BLaER1 treated with 17β-estradiol and CSF1 and Interleukin-3, amounts not matched to agents 10 nM and 100 nM (cell line): ENCODE data around the gene CFAP73.
A peak's percentile ranks its signal among the peaks of the same experiment; 100 is the strongest.

ENCODE experiments used
- H3K27ac ChIP-seq, 11 experiments: shearing (Covaris generic); formaldehyde crosslinking; 2 replicates each; pipeline ENCODE4 v1.8.1; 2022
- H3K27me3 ChIP-seq, 11 experiments: shearing (Covaris generic); formaldehyde crosslinking; 2 replicates each; pipeline ENCODE4 v1.8.1; 2022
- H3K36me3 ChIP-seq, 11 experiments: shearing (Covaris generic); formaldehyde crosslinking; 2 replicates each; pipeline ENCODE4 v1.8.1; 2022
- H3K4me1 ChIP-seq, 10 experiments: shearing (Covaris generic); formaldehyde crosslinking; 2 replicates each; pipeline ENCODE4 v1.8.1; 2022
- H3K4me2 ChIP-seq, 11 experiments: shearing (Covaris generic); formaldehyde crosslinking; 2 replicates each; pipeline ENCODE4 v1.8.1; 2022
- H3K4me3 ChIP-seq, 10 experiments: shearing (Covaris generic); formaldehyde crosslinking; 2 replicates each; pipeline ENCODE4 v1.8.1; 2022
- H3K9ac ChIP-seq, 11 experiments: shearing (Covaris generic); formaldehyde crosslinking; 2 replicates each; pipeline ENCODE4 v1.8.1; 2022
- H3K9me3 ChIP-seq, 11 experiments: shearing (Covaris generic); formaldehyde crosslinking; replicated peaks in 1 of 11; 2 replicates each; pipeline ENCODE4 v1.8.1; 2022
- H4K20me1 ChIP-seq, 11 experiments: shearing (Covaris generic); formaldehyde crosslinking; 2 replicates each; pipeline ENCODE4 v1.8.1; 2022
- Cebpa-rat ChIP-seq, 11 experiments: shearing (Covaris generic); IDR thresholded peaks; 2 replicates each; pipeline ENCODE4 v1.8.1; 2022

Gene CFAP73

GRCh38 chr12:113149361-113150150 lies at the start of gene CFAP73:
Gene CFAP73, plus strand, starts transcription at chr12:113149724. Its CDS starts 134 bp downstream, at chr12:113149858.
- Histone ChIP-seq H3K36me3 (no peaks in the 10 kb centered on the region), H3K9me3 (peaks cover 0 to 9% (median 3%) of the 10 kb centered on the region in 11 experiments; a peak in 7 of 22 replicates), H3K4me2 (peak within 1 kb of the TSS in 10 of 11 experiments; percentile 29 to 76 (median 56); a peak in 20 of 22 replicates), H4K20me1 (peaks cover 0 to 27% (median 10%) of the 10 kb centered on the region in 11 experiments; a peak in 16 of 22 replicates), H3K27ac (peak within 1 kb of the TSS in 4 of 11 experiments; percentile 14 to 70 (median 57); a peak in 7 of 22 replicates), H3K27me3 (peaks cover 31 to 41% (median 34%) of the 10 kb centered on the region in 11 experiments), H3K9ac (peak within 1 kb of the TSS in 2 of 11 experiments; percentile 30 to 37; a peak in 3 of 22 replicates), H3K4me1 (peaks cover 17 to 58% (median 43%) of the 10 kb centered on the region in 10 experiments), H3K4me3 (no peak within 1 kb of the TSS)
- peak in 5 of 11 experiments; percentile 14 to 93 (median 49); a peak in 7 of 22 replicates for TF ChIP-seq Cebpa-rat (IDR thresholded peaks at IDR 0.05)

GRCh38 chr12:113099764-113100163 lies 49.8 kb upstream of the CFAP73 start:
- Histone ChIP-seq H3K4me1 (peaks cover 6 to 51% (median 26%) of the 10 kb centered on the region in 10 experiments), H3K27ac (peak overlapping the region in 2 of 11 experiments; percentile 9 to 29; a peak in 3 of 22 replicates)

GRCh38 chr12:113101751-113102150 lies 47.8 kb upstream of the CFAP73 start:
- H4K20me1 ChIP-seq, result peaks cover 0 to 13% (median 0%) of the 10 kb centered on the region in 11 experiments; a peak in 4 of 22 replicates
- TF ChIP-seq Cebpa-rat (IDR thresholded peaks at IDR 0.05), result no peak
- no peak overlapping the region for H3K9ac ChIP-seq

More at GRCh38 chr12:113099764-113100163, 49.8 kb upstream of the CFAP73 start:
- Histone ChIP-seq H4K20me1 (peaks cover 0 to 14% (median 0%) of the 10 kb centered on the region in 11 experiments; a peak in 4 of 22 replicates), H3K36me3 (peaks cover 0 to 38% (median 11%) of the 10 kb centered on the region in 11 experiments; a peak in 11 of 22 replicates), H3K4me2 (no peak overlapping the region), H3K4me3 (no peak overlapping the region), H3K9ac (peak overlapping the region in 2 of 11 experiments; percentile 28 to 34; a peak in 2 of 22 replicates), H3K27me3 (no peaks in the 10 kb centered on the region), H3K9me3 (no peaks in the 10 kb centered on the region)
- TF ChIP-seq Cebpa-rat (IDR thresholded peaks at IDR 0.05), result no peak

GRCh38 chr12:113102811-113103210 lies 46.7 kb upstream of the CFAP73 start:
- no peaks in the 10 kb centered on the region for H3K9me3 ChIP-seq
- peak overlapping the region in 4 of 11 experiments; percentile 3 to 18 (median 6); a peak in 1 of 22 replicates for H3K4me2 ChIP-seq
- H3K27ac ChIP-seq, result no peak overlapping the region
- peaks cover 0 to 47% (median 12%) of the 10 kb centered on the region in 11 experiments; a peak in 10 of 22 replicates for H3K36me3 ChIP-seq
- H3K4me3 ChIP-seq, result no peak overlapping the region
- no peak for TF ChIP-seq Cebpa-rat (IDR thresholded peaks at IDR 0.05)
- H3K9ac ChIP-seq, result no peak overlapping the region
- H3K27me3 ChIP-seq, result no peaks in the 10 kb centered on the region
- H3K4me1 ChIP-seq, result peaks cover 6 to 47% (median 24%) of the 10 kb centered on the region in 10 experiments
- H4K20me1 ChIP-seq, result peaks cover 0 to 4% (median 0%) of the 10 kb centered on the region in 11 experiments; a peak in 4 of 22 replicates

More at GRCh38 chr12:113101751-113102150, 47.8 kb upstream of the CFAP73 start:
- Histone ChIP-seq H3K27ac (no peak overlapping the region), H3K4me2 (0 out of 22 replicates have a peak overlapping the region, but pooled peaks of 2 of the 11 experiments have one; percentile 1 to 23), H3K4me1 (peaks cover 6 to 51% (median 26%) of the 10 kb centered on the region in 10 experiments), H3K9me3 (no peaks in the 10 kb centered on the region), H3K36me3 (peaks cover 0 to 44% (median 17%) of the 10 kb centered on the region in 11 experiments; a peak in 13 of 22 replicates), H3K27me3 (no peaks in the 10 kb centered on the region), H3K4me3 (no peak overlapping the region)

GRCh38 chr12:113103756-113104450 lies 45.6 kb upstream of the CFAP73 start:
- TF ChIP-seq Cebpa-rat (IDR thresholded peaks at IDR 0.05), result no peak
- Histone ChIP-seq H3K27ac (no peak overlapping the region), H3K4me2 (no peak overlapping the region), H3K4me3 (no peak overlapping the region), H3K36me3 (peaks cover 0 to 55% (median 12%) of the 10 kb centered on the region in 11 experiments; a peak in 10 of 22 replicates), H3K4me1 (peaks cover 0 to 36% (median 13%) of the 10 kb centered on the region in 10 experiments; a peak in 17 of 20 replicates), H3K9ac (no peak overlapping the region), H4K20me1 (no peaks in the 10 kb centered on the region), H3K9me3 (no peaks in the 10 kb centered on the region), H3K27me3 (no peaks in the 10 kb centered on the region)

GRCh38 chr12:113104953-113105510 lies 44.5 kb upstream of the CFAP73 start:
- Histone ChIP-seq H3K27me3 (no peaks in the 10 kb centered on the region), H3K27ac (no peak overlapping the region), H3K36me3 (peaks cover 0 to 57% (median 12%) of the 10 kb centered on the region in 11 experiments; a peak in 10 of 22 replicates), H3K4me1 (peaks cover 0 to 25% (median 13%) of the 10 kb centered on the region in 10 experiments; a peak in 13 of 20 replicates), H3K4me2 (no peak overlapping the region), H3K4me3 (no peak overlapping the region), H4K20me1 (0 out of 22 replicates have a peak, but pooled peaks cover 0 to 5% (median 0%) of the 10 kb centered on the region in 11 experiments), H3K9me3 (no peaks in the 10 kb centered on the region), H3K9ac (no peak overlapping the region)
- TF ChIP-seq Cebpa-rat (IDR thresholded peaks at IDR 0.05), result no peak

- TF ChIP-seq Cebpa-rat (IDR thresholded peaks at IDR 0.05), result no peak
- Histone ChIP-seq H3K4me2 (no peak overlapping the region), H3K27ac (no peak overlapping the region), H3K27me3 (no peaks in the 10 kb centered on the region), H4K20me1 (0 out of 22 replicates have a peak, but pooled peaks cover 0 to 5% (median 0%) of the 10 kb centered on the region in 11 experiments), H3K9me3 (no peaks in the 10 kb centered on the region), H3K4me1 (peaks cover 0 to 24% (median 12%) of the 10 kb centered on the region in 10 experiments; a peak in 13 of 20 replicates), H3K36me3 (peaks cover 0 to 63% (median 12%) of the 10 kb centered on the region in 11 experiments; a peak in 10 of 22 replicates), H3K4me3 (no peak overlapping the region), H3K9ac (no peak overlapping the region)
These were observed 43.8 kb upstream of the CFAP73 start for GRCh38 chr12:113105606-113106271.

- Histone ChIP-seq H3K27ac (no peak overlapping the region), H3K4me2 (no peak overlapping the region), H4K20me1 (0 out of 22 replicates have a peak, but pooled peaks cover 0 to 5% (median 0%) of the 10 kb centered on the region in 11 experiments), H3K9me3 (no peaks in the 10 kb centered on the region), H3K27me3 (no peaks in the 10 kb centered on the region), H3K4me1 (peaks cover 0 to 18% (median 9%) of the 10 kb centered on the region in 10 experiments; a peak in 11 of 20 replicates), H3K36me3 (peaks cover 0 to 69% (median 12%) of the 10 kb centered on the region in 11 experiments; a peak in 10 of 22 replicates), H3K9ac (no peak overlapping the region), H3K4me3 (no peak overlapping the region)
- no peak for TF ChIP-seq Cebpa-rat (IDR thresholded peaks at IDR 0.05)
These were observed 43.2 kb upstream of the CFAP73 start for GRCh38 chr12:113106361-113106760.
